Ovary (tissue), 9 donors: ENCODE data around the gene NGRN. TPM values are rescaled to one million over a fixed set of nuclear protein-coding genes. Genes with fewer than 3 reads are reported as not detected.

Source experiments
- DNase-seq, 5 donors: peaks; one replicate each; pipeline ENCODE4 v3.0.0-alpha.2; 2019 to 2020
- H3K27ac ChIP-seq, 2 donors: fragments of 200-600 bp; one replicate each; pipeline versions ENCODE4 v1.5.1 to v1.8.0; 2019 to 2022
- H3K27me3 ChIP-seq: fragments of 200-600 bp; one replicate; pipeline ENCODE4 v1.8.0; 2022
- H3K36me3 ChIP-seq: fragments of 200-600 bp; sonication (generic); one replicate; pipeline ENCODE4 v1.5.1; 2019
- H3K4me1 ChIP-seq: one replicate; pipeline ENCODE4 v1.8.1; 2013; ENCODE audit warnings: mild to moderate bottlenecking, moderate library complexity; ENCODE audit not compliant: insufficient read depth
- H3K4me3 ChIP-seq: fragments of 200-600 bp; sonication (generic); one replicate; pipeline ENCODE4 v1.5.1; 2017
- H3K9me3 ChIP-seq, 2 donors: fragments of 200-600 bp in 1 of 2; sonication (generic) in 1 of 2; one replicate each; pipeline versions ENCODE4 v1.5.1 to v1.8.1; 2013 to 2019; ENCODE audit warnings: mild to moderate bottlenecking in 1 of 2, moderate library complexity in 1 of 2
- EP300 ChIP-seq: sonication (generic); formaldehyde crosslinking; IDR thresholded peaks from one replicate; pipeline ENCODE4 v1.6.1; 2017; ENCODE audit warnings: antibody characterized with exemption
- POLR2A ChIP-seq: fragments of 450-650 bp; IDR thresholded peaks from one replicate; pipeline ENCODE4 v1.6.1; 2017; ENCODE audit warnings: antibody characterized with exemption, mild to moderate bottlenecking, moderate library complexity
- WGBS, 3 donors: extraction: QIAGEN DNeasy Blood & Tissue Kit in 1 of 3; methylation state at CpG; one replicate each; pipeline versions ENCODE4 v1.1.5 to v1.1.7; 2013 to 2017; 5-methylcytosine and 5-hydroxymethylcytosine counted together
- intact Hi-C, 4 donors: fragments of 100-400 bp; cut with DNase I; formaldehyde crosslinking; loops; one replicate each; pipeline versions ENCODE4 v1.11.0 to v1.15.1; 2022 to 2023
- polyA plus RNA-seq, 2 donors: library from polyadenylated mRNA; stranded (reverse); fragments of 200-250 nt in 1 of 2; fragments of 350-450 nt in 1 of 2; fragmentation: Illumina TruSeq in 1 of 2; extraction: RNeasy Lipid Tissue Mini Kit (QIAGEN cat#74804) in 1 of 2; gene quantifications; one replicate each; pipeline ENCODE4 v1.2.3, GENCODE V29; 2013 to 2014
- total RNA-seq, 7 donors: library from RNA; depleted of rRNA in 2 of 7; stranded (reverse); fragments of >200 nt in 2 of 7; fragmentation: NEBNext Ultra II Directional in 3 of 7; extraction: Animal tissue kit (Norgen Biotek cat#: 25700) in 3 of 7; gene quantifications; one replicate each; pipeline versions ENCODE4 v1.1.0 to v1.2.4, GENCODE V29; 2016 to 2023
- TF ChIP-seq, protein P1 (sequence below), 3 donors: fragments of 450-650 bp in 2 of 3; fragments of 200-600 bp in 1 of 3; IDR thresholded peaks; one replicate each; pipeline versions ENCODE4 v1.5.1 to v1.8.0; 2016 to 2022; ENCODE audit warnings: antibody characterized with exemption in 3 of 3, mild to moderate bottlenecking in 1 of 3
- donor health status: DM: no; HTN: no; CAD: no; lungs with moderate emphysema.
- donor health status: DM: no; HTN: no; CAD: no.
- donor health status: Bipolar disorder and iron deficiency.
- donor health status: DM: yes; HTN: yes; CAD: no.
- donor health status: DM: no; HTN: no; CAD: no.
- donor health status: DM: yes; HTN: yes; CAD: no.

The NGRN gene
- total and polyA plus RNA-seq, 9 donors, result 52.8 to 112 (median 86.0) TPM

DNA sequence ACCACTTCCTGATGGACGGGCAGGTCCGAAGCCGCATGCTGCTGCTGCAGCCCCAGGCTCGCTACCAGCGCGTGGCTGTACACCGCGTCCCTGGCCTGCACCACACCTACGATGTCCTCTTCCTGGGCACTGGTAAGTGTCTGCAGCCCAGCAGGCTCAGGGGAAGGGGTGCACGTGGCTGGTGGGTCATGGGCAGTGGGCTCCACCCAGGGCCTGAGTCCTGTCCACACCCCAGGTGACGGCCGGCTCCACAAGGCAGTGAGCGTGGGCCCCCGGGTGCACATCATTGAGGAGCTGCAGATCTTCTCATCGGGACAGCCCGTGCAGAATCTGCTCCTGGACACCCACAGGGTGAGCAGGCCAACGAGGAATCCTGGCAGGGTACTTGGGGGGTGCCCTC is 40.4 kb upstream of the NGRN start:
- intact Hi-C loops, result loop anchor here in 2 of 4 donors (10.0 kb wide), 3 partner anchors 140 to 330 kb away; partner anchors contain the start of gene AP3S2 (in 1 of the 2)
- 91 to 92% (median 91%) methylated on average over 17 of the region's 17 CpGs for WGBS, 3 donors
- no peaks in the 10 kb centered on the region for H3K27me3 ChIP-seq
- DNase-seq, result no peak
- H3K4me1 ChIP-seq, result no peaks in the 10 kb centered on the region
- TF ChIP-seq EP300 (no peak), POLR2A (no peak)
- TF ChIP-seq, protein P1, sequence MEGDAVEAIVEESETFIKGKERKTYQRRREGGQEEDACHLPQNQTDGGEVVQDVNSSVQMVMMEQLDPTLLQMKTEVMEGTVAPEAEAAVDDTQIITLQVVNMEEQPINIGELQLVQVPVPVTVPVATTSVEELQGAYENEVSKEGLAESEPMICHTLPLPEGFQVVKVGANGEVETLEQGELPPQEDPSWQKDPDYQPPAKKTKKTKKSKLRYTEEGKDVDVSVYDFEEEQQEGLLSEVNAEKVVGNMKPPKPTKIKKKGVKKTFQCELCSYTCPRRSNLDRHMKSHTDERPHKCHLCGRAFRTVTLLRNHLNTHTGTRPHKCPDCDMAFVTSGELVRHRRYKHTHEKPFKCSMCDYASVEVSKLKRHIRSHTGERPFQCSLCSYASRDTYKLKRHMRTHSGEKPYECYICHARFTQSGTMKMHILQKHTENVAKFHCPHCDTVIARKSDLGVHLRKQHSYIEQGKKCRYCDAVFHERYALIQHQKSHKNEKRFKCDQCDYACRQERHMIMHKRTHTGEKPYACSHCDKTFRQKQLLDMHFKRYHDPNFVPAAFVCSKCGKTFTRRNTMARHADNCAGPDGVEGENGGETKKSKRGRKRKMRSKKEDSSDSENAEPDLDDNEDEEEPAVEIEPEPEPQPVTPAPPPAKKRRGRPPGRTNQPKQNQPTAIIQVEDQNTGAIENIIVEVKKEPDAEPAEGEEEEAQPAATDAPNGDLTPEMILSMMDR (IDR thresholded peaks at IDR 0.05), result no peak
- no peak overlapping the region for H3K4me3 ChIP-seq
- no peaks in the 10 kb centered on the region for H3K9me3 ChIP-seq
- no peaks in the 10 kb centered on the region for H3K36me3 ChIP-seq
- H3K27ac ChIP-seq, result no peak overlapping the region

GRCh38 chr15:90225504-90226234 is 39.8 kb upstream of the NGRN start:
- no peak overlapping the region for H3K4me3 ChIP-seq
- intact Hi-C loops, result loop anchor here in 2 of 4 donors (10.0 kb wide), 3 partner anchors 141 to 331 kb away; partner anchors contain the start of gene AP3S2 (in 1 of the 2)
- H3K36me3 ChIP-seq, result no peaks in the 10 kb centered on the region
- WGBS, 3 donors, result 87 to 89% (median 89%) methylated on average over 18 of the region's 18 CpGs
- no peaks in the 10 kb centered on the region for H3K9me3 ChIP-seq
- TF ChIP-seq, protein P1 (IDR thresholded peaks at IDR 0.05), result no peak
- TF ChIP-seq POLR2A, result no peak
- TF ChIP-seq EP300, result no peak
- H3K27me3 ChIP-seq, result no peaks in the 10 kb centered on the region
- H3K4me1 ChIP-seq, result no peaks in the 10 kb centered on the region
- no peak for DNase-seq
- H3K27ac ChIP-seq, result no peak overlapping the region

GRCh38 chr15:90227336-90227735 is 38.1 kb upstream of the NGRN start:
- H3K4me3 ChIP-seq, result no peak overlapping the region
- no peaks in the 10 kb centered on the region for H3K27me3 ChIP-seq
- H3K27ac ChIP-seq, result no peak overlapping the region
- no peak for TF ChIP-seq EP300
- TF ChIP-seq, protein P1 (IDR thresholded peaks at IDR 0.05), result no peak
- TF ChIP-seq POLR2A, result no peak
- no peaks in the 10 kb centered on the region for H3K9me3 ChIP-seq
- peaks cover 3% of the 10 kb centered on the region for H3K4me1 ChIP-seq
- H3K36me3 ChIP-seq, result no peaks in the 10 kb centered on the region
- WGBS, 3 donors, result 91 to 92% (median 91%) methylated on average over 7 of the region's 7 CpGs
- DNase-seq, result no peak
- intact Hi-C loops, result loop anchor here in 2 of 4 donors (10.0 kb wide), 3 partner anchors 143 to 333 kb away; partner anchors contain the start of gene AP3S2 (in 1 of the 2)

DNA sequence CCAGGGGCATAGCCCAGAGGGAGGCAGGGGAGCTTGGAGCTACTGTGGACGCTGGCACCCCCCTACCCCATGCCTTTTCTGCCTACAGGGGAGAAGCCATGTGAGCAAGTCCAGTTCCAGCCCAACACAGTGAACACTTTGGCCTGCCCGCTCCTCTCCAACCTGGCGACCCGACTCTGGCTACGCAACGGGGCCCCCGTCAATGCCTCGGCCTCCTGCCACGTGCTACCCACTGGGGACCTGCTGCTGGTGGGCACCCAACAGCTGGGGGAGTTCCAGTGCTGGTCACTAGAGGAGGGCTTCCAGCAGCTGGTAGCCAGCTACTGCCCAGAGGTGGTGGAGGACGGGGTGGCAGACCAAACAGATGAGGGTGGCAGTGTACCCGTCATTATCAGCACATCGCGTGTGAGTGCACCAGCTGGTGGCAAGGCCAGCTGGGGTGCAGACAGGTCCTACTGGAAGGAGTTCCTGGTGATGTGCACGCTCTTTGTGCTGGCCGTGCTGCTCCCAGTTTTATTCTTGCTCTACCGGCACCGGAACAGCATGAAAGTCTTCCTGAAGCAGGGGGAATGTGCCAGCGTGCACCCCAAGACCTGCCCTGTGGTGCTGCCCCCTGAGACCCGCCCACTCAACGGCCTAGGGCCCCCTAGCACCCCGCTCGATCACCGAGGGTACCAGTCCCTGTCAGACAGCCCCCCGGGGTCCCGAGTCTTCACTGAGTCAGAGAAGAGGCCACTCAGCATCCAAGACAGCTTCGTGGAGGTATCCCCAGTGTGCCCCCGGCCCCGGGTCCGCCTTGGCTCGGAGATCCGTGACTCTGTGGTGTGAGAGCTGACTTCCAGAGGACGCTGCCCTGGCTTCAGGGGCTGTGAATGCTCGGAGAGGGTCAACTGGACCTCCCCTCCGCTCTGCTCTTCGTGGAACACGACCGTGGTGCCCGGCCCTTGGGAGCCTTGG is 37.4 kb upstream of the NGRN start:
- no peaks in the 10 kb centered on the region for H3K27me3 ChIP-seq
- H3K27ac ChIP-seq, result no peak overlapping the region
- 63 to 78% (median 73%) methylated on average over 28 to 38 of the region's 38 CpGs for WGBS, 3 donors
- H3K4me1 ChIP-seq, result peaks cover 3% of the 10 kb centered on the region
- intact Hi-C loops, result loop anchor here in 2 of 4 donors (10.0 kb wide), 3 partner anchors 143 to 333 kb away; partner anchors contain the start of gene AP3S2 (in 1 of the 2)
- no peaks in the 10 kb centered on the region for H3K36me3 ChIP-seq
- TF ChIP-seq EP300 (no peak), POLR2A (no peak)
- TF ChIP-seq, protein P1 (IDR thresholded peaks at IDR 0.05), result no peak
- DNase-seq, result no peak
- H3K4me3 ChIP-seq, result no peak overlapping the region
- H3K9me3 ChIP-seq, result no peaks in the 10 kb centered on the region
